Left ventricle myocardium superior (tissue), 1 donor: Measurements from ENCODE around the gene SV2B. TPM values are rescaled to one million over a fixed set of nuclear protein-coding genes. Genes with fewer than 3 reads are reported as not detected.

Experiments
- ATAC-seq: fragments of 200-7000 bp; cut with Tn5 transposase; one replicate; pipeline ENCODE4 v1.9.1; 2020; ENCODE audit warnings: mild to moderate bottlenecking, moderate library complexity
- DNase-seq: peaks from one replicate; pipeline ENCODE4 v3.0.0-alpha.2; 2020
- intact Hi-C: fragments of 100-400 bp; cut with micrococcal nuclease; formaldehyde crosslinking; loops from one replicate; pipeline ENCODE4 v1.11.0; 2022
- total RNA-seq: library from RNA; stranded (reverse); fragmentation: NEBNext Ultra II Directional; extraction: Animal tissue kit (Norgen Biotek cat#: 25700); gene quantifications from one replicate; pipeline ENCODE4 v1.2.1, GENCODE V29; 2021
- donor health status: DM: no; HTN: yes; CAD: no; lungs with severe emphysema.

SV2B gene
- total RNA-seq, 1 donor from 2014 or later: 2.5 TPM

- intact Hi-C loops: no loop called here
- ATAC-seq: no peak
- no peak for DNase-seq
Measured at GRCh38 chr15:91214675-91215590, 114.9 kb downstream of the SV2B start.

- intact Hi-C loops: no loop called here
- DNase-seq (no peak), ATAC-seq (no peak)
Measured at GRCh38 chr15:91216000-91216399, 115.9 kb downstream of the SV2B start.

- intact Hi-C loops: no loop called here
- DNase-seq: no peak
- no peak for ATAC-seq
Measured at GRCh38 chr15:91219206-91219605, 119.1 kb downstream of the SV2B start.

GRCh38 chr15:91222052-91222451, 122.0 kb downstream of the SV2B start:
- DNase-seq: no peak
- intact Hi-C loops: no loop called here
- ATAC-seq: no peak

GRCh38 chr15:91223863-91224262, 123.8 kb downstream of the SV2B start:
- intact Hi-C loops: no loop called here
- ATAC-seq: no peak
- no peak for DNase-seq

GRCh38 chr15:91224755-91225380, 124.8 kb downstream of the SV2B start:
- intact Hi-C loops: no loop called here
- DNase-seq (no peak), ATAC-seq (peak; percentile 55)

GRCh38 chr15:91225741-91226140, 125.7 kb downstream of the SV2B start:
- DNase-seq (peak; percentile 59), ATAC-seq (peak; percentile 83)
- intact Hi-C loops: no loop called here

GRCh38 chr15:91227117-91227516, 127.1 kb downstream of the SV2B start:
- intact Hi-C loops: no loop called here

GRCh38 chr15:91227766-91228165, 127.7 kb downstream of the SV2B start:
- intact Hi-C loops: no loop called here
- no peak for ATAC-seq

More at GRCh38 chr15:91227117-91227516, 127.1 kb downstream of the SV2B start:
- DNase-seq (no peak), ATAC-seq (no peak)

GRCh38 chr15:91228383-91228782, 128.3 kb downstream of the SV2B start:
- no peak for ATAC-seq

More at GRCh38 chr15:91227766-91228165, 127.7 kb downstream of the SV2B start:
- DNase-seq: no peak

GRCh38 chr15:91228890-91229289, 128.8 kb downstream of the SV2B start:
- DNase-seq (no peak), ATAC-seq (peak; percentile 67)
- intact Hi-C loops: no loop called here

More at GRCh38 chr15:91228383-91228782, 128.3 kb downstream of the SV2B start:
- intact Hi-C loops: no loop called here
- DNase-seq: no peak

- ATAC-seq: no peak
- no peak for DNase-seq
- intact Hi-C loops: no loop called here
Measured at GRCh38 chr15:91231703-91232102, 131.6 kb downstream of the SV2B start.

GRCh38 chr15:91234759-91235158, 134.7 kb downstream of the SV2B start:
- no peak for DNase-seq
- intact Hi-C loops: no loop called here
- ATAC-seq: no peak

- intact Hi-C loops: no loop called here
- no peak for DNase-seq
Measured at GRCh38 chr15:91235376-91235775, 135.3 kb downstream of the SV2B start.

GRCh38 chr15:91237445-91237844, 137.4 kb downstream of the SV2B start:
- intact Hi-C loops: no loop called here
- no peak for DNase-seq
- ATAC-seq: peak; percentile 45

More at GRCh38 chr15:91235376-91235775, 135.3 kb downstream of the SV2B start:
- ATAC-seq: no peak

- intact Hi-C loops: no loop called here
- no peak for DNase-seq
- ATAC-seq: peak; percentile 48
Measured at GRCh38 chr15:91238644-91239425, 138.8 kb downstream of the SV2B start.

- ATAC-seq (no peak), DNase-seq (no peak)
- intact Hi-C loops: no loop called here
Measured at GRCh38 chr15:91243826-91244225, 143.8 kb downstream of the SV2B start.

GRCh38 chr15:91244919-91245318, 144.9 kb downstream of the SV2B start:
- DNase-seq: no peak
- intact Hi-C loops: no loop called here

GRCh38 chr15:91246998-91247397, 146.9 kb downstream of the SV2B start:
- intact Hi-C loops: no loop called here
- ATAC-seq (peak; percentile 53), DNase-seq (no peak)

More at GRCh38 chr15:91244919-91245318, 144.9 kb downstream of the SV2B start:
- ATAC-seq: no peak

- ATAC-seq (no peak), DNase-seq (no peak)
- intact Hi-C loops: no loop called here
Measured at GRCh38 chr15:91249591-91249990, 149.5 kb downstream of the SV2B start.
